IgD-negative memory B cell (primary cell): ENCODE results near the gene CYP46A1. TPM values are rescaled to one million over a fixed set of nuclear protein-coding genes. Genes with fewer than 3 reads are reported as not detected.

ENCODE experiments used
- H3K27ac Mint-ChIP-seq, 3 donors: one replicate each; pipeline ENCODE4 v1.8.0; 2020 to 2022; ENCODE audit warnings: mild to moderate bottlenecking in 3 of 3, mixed read lengths in 3 of 3, moderate library complexity in 1 of 3
- H3K27me3 Mint-ChIP-seq: one replicate; pipeline ENCODE4 v1.8.0; 2021; ENCODE audit warnings: mixed read lengths
- H3K36me3 Mint-ChIP-seq: one replicate; pipeline ENCODE4 v1.8.0; 2020; ENCODE audit warnings: mild to moderate bottlenecking, mixed read lengths
- H3K4me1 Mint-ChIP-seq, 3 donors: one replicate each; pipeline ENCODE4 v1.8.0; 2020 to 2022; ENCODE audit warnings: mixed read lengths in 3 of 3, mild to moderate bottlenecking in 1 of 3
- H3K4me3 Mint-ChIP-seq, 4 donors: one replicate each; pipeline ENCODE4 v1.8.0; 2020 to 2022; ENCODE audit warnings: mild to moderate bottlenecking in 4 of 4, mixed read lengths in 4 of 4, moderate library complexity in 3 of 4
- H3K9me3 Mint-ChIP-seq, 3 donors: one replicate each; pipeline ENCODE4 v1.8.0; 2020 to 2021; ENCODE audit warnings: mixed read lengths in 3 of 3, mild to moderate bottlenecking in 1 of 3
- polyA plus RNA-seq: library from polyadenylated mRNA; unstranded; fragments of 300-500 nt; fragmentation: Illumina TruSeq; gene quantifications from one replicate; pipeline ENCODE4 v1.2.3, GENCODE V29; 2021

Gene CYP46A1
- polyA plus RNA-seq, 1 donor from 2014 or later = not detected

DNA sequence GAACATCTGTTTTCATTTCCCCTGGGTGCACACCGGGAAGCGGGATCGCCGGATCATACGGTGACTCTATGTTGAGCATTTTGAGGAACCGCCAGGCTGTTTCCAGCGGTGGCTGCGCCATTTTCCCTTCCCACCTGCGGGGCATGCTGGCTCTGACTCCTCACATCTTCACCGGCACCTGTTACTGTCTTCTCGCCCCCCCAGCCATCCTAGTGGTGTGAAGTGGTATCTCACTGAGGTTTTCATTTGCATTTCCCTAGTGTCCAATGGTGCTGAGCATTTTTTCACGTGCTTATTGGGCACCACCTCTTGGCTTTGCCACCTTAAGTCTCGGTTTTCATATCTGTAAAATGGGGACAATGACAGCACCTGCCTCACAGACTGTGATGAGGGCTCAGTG, 65.0 kb downstream of the CYP46A1 start:
- Mint-ChIP-seq H3K4me1 (peaks cover 0 to 6% (median 2%) of the 10 kb centered on the region in 3 donors), H3K36me3 (no peaks in the 10 kb centered on the region), H3K9me3 (peaks cover 0 to 4% (median 0%) of the 10 kb centered on the region in 3 donors), H3K27me3 (peaks cover 45% of the 10 kb centered on the region), H3K27ac (no peak overlapping the region), H3K4me3 (no peak overlapping the region)

DNA sequence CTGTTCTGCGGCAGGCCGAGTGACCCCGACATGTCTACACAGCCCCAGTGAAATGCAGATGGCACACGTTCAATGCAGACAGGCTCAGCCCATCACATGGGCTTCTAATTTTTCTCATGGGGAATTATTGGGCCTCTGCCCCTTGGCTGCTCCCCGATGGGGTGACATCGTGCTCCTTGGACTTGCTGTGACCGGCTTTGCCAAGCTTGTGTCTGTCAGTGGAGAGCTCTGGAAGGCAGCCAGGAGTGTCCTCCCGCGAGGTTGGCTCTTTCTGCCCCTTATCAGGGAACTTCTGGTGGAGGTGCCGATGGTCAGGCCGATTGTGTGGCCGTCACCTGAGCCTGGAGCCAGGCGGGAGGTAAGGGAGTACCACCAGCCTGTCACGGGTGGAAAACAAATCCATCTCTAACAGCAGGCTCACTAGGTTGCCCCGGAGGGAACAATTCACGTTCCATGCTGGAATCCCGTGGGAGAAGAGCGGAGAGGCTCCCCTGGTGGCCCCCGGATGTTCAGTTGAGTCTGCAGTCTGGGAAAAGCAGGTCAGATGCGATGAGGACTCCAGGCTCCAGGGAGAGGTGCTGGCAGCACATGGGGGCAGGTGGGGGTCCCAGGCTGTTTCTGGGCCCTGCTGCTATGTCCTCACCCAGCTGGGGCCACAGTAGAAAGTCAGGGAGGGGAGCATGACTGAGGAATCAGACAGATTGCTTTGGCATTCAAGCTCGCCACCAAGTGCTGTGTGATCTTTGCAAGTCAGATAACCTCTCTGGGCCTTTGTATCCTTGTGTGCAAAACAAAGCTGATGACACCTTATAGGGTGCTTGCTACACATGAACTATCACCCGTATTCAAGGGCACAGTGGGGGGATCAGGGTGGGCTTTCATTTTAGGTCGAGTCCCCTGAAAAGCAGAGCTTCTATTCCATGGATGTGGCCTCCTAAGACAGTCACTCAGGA, 65.9 kb downstream of the CYP46A1 start:
- H3K9me3 Mint-ChIP-seq = peaks cover 0 to 4% (median 0%) of the 10 kb centered on the region in 3 donors
- H3K4me3 Mint-ChIP-seq = no peak overlapping the region
- H3K36me3 Mint-ChIP-seq = no peaks in the 10 kb centered on the region
- H3K27me3 Mint-ChIP-seq = peaks cover 48% of the 10 kb centered on the region
- H3K27ac Mint-ChIP-seq = no peak overlapping the region
- H3K4me1 Mint-ChIP-seq = peaks cover 0 to 6% (median 2%) of the 10 kb centered on the region in 3 donors

DNA sequence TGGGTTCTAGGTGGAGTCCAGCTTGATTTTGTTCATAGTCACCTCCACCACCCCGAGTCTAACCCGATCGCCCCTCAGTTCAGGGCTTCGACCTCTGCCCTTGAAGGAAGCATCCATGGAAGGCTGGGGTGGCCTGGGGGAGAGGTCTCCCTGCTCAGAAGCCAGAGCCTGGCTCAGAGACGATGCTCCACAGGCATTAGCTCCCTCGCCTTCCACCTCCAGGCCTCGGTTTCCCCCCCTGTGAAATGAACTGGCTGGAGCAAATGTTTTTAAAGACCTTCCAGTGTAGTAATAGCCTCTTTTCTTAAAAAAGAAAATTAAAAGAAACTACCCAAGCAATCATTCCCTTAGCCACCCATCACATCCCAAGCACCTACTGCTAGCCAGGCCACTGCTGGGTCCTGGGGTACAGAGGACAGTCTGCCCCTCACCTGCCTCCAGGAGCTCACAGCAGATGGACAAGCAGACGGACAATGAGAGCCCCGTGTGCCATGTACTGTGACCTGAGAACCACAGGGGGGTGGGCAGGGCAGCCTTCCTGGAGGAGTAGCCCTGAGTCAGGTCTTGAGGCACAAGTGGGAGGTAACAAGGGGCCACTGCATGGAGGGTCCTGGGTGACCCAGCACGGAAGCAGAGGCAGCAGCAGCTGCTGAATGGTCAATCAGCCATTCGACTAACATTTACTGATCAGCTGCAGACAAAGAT, 66.8 kb downstream of the CYP46A1 start:
- Mint-ChIP-seq H3K9me3 (peaks cover 0 to 4% (median 0%) of the 10 kb centered on the region in 3 donors), H3K27ac (no peak overlapping the region), H3K36me3 (no peaks in the 10 kb centered on the region), H3K27me3 (peaks cover 48% of the 10 kb centered on the region), H3K4me3 (no peak overlapping the region), H3K4me1 (peaks cover 0 to 6% (median 2%) of the 10 kb centered on the region in 3 donors)

DNA sequence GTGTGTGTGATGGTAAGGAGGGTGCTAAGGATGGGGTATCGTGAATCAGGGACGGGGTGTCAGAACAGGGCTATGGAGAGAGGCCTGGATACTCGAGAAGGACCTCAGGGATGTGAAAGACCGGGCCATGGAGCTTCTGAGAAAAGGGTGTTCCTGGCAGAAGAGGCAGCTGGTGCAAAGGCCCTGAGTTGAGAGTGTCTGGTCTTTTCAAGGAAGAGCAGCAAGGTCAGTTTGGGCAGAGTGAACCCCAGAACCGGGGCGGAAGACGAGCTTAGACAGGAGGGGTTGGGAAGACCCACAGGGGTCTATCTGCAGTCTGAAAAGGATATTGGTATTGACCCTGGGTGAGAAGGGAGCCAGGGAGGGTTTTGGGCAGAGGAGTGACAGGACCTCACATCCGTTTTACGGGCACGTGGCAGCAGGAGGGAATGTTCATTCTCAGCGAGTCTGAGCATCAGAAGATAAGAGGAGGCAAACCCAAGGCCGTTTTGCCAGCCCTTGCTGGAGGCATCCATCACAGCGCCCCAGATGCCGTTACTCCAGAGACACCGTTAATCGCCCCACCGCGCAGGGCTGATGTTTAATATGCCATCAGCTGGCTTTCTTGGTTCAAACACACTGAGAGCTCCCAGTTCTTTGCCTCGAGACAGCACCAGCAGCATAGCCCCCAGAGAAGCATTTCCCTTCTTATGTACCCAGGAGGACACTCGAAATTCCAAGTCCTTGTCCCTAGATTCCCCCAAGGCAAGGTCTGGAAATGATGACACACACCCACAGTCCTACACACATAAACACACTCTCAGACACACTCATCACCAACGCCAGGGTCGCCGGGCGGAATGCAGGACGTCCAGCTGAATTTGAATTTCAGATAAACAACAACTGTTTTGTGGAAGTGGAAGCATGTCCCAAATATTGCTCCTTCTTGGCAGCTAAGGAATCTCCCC, 67.7 kb downstream of the CYP46A1 start:
- Mint-ChIP-seq H3K4me3 (no peak overlapping the region), H3K27ac (no peak overlapping the region), H3K27me3 (peaks cover 49% of the 10 kb centered on the region), H3K9me3 (peaks cover 0 to 4% (median 0%) of the 10 kb centered on the region in 3 donors), H3K4me1 (peaks cover 0 to 6% (median 2%) of the 10 kb centered on the region in 3 donors), H3K36me3 (no peaks in the 10 kb centered on the region)

DNA sequence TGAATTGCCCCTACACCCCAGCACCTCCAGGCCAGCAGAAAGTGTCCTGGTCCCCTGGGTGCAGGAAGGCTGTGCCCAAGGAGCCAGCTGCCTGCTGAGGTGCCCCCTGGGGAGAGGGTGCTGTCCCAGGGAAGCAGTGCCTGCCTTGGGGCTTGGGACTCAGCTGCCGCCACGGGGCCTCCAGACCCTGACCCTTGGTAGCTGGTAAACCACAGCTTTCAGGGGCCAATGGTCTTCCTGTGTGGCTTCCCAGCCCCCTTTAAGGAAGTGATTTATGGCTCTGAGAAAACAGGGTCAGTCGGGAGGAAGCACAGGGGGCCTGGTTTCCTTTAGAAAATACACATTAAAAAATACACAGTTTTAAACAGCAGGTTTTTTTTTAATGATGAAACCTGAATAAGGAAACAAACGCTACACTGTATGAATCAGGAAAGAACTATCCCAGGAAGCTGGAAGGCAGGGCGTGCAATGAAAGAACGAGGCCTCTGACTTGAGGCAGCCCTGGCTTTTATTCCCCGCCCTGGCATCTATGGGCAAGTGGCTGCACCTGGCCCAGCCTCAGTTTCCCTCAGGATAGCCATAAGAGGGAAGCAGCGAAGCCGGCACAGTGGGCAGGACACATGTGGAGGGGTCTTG, 68.5 kb downstream of the CYP46A1 start:
- H3K27ac Mint-ChIP-seq = no peak overlapping the region
- H3K36me3 Mint-ChIP-seq = no peaks in the 10 kb centered on the region
- no peak overlapping the region for H3K4me3 Mint-ChIP-seq
- peaks cover 0 to 4% (median 0%) of the 10 kb centered on the region in 3 donors for H3K9me3 Mint-ChIP-seq
- H3K27me3 Mint-ChIP-seq = peaks cover 43% of the 10 kb centered on the region
- H3K4me1 Mint-ChIP-seq = peaks cover 0 to 6% (median 2%) of the 10 kb centered on the region in 3 donors

DNA sequence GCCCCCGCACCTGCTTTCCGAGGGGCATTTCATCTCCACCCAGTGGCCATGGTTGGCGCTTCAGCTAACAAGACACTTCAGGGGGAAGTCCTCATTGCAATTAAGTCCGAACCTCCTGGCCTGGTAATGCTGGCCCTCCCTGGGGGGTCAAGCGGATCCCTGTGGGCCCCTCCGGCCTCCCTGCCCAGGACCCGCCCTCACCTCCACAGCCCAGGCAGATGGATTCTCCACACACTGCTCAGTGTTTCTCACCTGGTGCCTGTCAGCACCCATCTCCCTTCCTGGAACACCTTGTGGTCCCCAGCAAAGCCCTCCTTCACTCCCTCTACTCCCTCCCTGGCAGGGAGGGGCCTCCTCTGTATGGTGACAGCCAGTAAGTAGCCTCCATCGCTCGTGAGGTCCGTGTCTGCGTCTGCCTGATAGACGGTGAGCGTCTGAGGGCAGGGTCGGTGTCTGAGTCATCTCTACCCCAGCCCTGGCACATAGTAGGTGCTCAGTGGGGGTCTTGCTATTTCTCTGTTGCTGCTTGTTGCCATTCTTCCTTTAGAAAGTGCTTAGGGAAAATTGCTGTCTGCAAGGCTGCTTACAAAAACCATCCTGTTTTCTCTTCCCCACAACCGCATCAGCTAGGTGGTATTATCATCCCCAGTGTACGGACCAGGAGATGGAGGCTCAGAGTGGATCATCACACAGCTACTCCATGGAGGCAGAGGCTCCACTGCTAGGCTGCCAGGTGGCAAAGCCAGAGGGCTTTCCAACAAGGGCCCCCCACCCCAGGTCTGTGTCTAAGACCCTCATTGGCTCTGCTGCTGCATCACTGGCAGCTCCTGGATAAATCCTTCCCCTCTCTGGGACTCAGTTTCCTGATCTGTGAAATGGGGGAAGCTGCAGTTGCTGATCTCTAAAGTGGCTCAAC, 69.4 kb downstream of the CYP46A1 start:
- no peak overlapping the region for H3K27ac Mint-ChIP-seq
- H3K4me1 Mint-ChIP-seq = peaks cover 0 to 6% (median 4%) of the 10 kb centered on the region in 3 donors
- H3K9me3 Mint-ChIP-seq = peaks cover 0 to 4% (median 0%) of the 10 kb centered on the region in 3 donors
- peaks cover 41% of the 10 kb centered on the region for H3K27me3 Mint-ChIP-seq
- peak overlapping the region in 1 of 4 donors; percentile 70 for H3K4me3 Mint-ChIP-seq
- no peaks in the 10 kb centered on the region for H3K36me3 Mint-ChIP-seq

DNA sequence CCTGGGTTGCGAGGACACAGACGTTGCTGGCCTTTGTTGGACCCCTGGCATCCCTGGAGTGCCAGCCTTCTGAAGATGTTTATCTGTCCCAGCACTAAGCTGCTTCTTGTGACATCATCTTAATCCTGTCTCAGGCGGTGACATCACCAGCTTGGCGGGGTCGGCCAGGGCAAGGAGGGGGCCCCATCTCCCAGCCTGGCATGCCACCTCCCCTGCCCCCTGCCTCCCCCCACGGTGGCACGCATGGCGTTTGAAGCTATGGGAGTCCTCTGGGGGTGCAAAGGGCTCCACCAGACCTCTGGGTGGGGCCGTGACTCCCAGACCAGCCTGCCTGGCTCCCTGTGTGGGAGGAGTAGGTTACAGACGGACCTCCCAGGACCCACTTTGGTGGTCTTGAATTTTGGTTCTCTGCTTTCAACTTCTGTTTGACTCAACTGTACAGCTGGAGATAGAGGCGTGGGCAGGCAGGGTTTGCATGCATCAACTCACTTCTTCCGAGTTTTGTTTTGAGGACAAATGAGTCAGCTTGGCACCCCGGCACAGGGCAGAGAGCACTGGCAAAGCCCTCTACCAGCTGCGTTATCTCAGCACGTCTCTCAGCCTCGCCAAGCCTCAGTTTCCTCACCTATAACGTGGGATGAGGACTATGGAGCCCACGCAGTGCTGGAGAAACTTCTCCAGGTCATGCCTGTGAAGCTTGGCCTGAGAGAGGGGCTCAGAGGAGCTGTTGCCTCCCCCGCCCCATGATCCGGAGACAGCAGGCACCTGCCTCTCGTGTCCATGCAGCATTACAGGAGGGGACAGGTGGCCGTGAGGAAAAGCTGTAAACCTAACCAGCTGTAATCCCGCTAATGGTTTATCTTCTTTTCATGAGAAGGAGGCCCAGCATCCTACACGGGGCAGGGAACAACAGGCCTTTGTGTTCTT, 70.3 kb downstream of the CYP46A1 start:
- H3K27ac Mint-ChIP-seq = no peak overlapping the region

DNA sequence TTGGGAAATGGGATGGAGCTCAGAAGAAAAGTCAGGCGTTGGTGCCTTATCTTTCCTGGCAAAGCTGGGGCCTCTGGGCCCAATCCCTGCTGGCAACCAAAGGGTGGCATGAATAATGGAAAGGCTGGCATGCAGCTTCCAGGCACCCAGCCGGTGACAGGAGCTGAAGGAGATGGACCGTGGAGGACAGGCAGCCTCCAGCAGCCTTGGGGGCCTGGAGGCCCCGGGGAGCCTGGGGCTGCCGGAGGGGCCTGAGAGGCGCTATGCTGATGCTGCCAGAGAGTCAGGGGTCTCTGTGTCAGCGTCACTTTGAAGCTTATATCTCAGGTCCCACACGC, 70.9 kb downstream of the CYP46A1 start:
- Mint-ChIP-seq H3K4me1 (peaks cover 0 to 6% (median 4%) of the 10 kb centered on the region in 3 donors), H3K9me3 (peaks cover 0 to 4% (median 0%) of the 10 kb centered on the region in 3 donors), H3K36me3 (no peaks in the 10 kb centered on the region)

More for the DNA sequence above, 70.3 kb downstream of the CYP46A1 start:
- Mint-ChIP-seq H3K9me3 (peaks cover 0 to 4% (median 0%) of the 10 kb centered on the region in 3 donors), H3K4me1 (peaks cover 0 to 6% (median 4%) of the 10 kb centered on the region in 3 donors), H3K4me3 (no peak overlapping the region), H3K36me3 (no peaks in the 10 kb centered on the region), H3K27me3 (peaks cover 36% of the 10 kb centered on the region)

DNA sequence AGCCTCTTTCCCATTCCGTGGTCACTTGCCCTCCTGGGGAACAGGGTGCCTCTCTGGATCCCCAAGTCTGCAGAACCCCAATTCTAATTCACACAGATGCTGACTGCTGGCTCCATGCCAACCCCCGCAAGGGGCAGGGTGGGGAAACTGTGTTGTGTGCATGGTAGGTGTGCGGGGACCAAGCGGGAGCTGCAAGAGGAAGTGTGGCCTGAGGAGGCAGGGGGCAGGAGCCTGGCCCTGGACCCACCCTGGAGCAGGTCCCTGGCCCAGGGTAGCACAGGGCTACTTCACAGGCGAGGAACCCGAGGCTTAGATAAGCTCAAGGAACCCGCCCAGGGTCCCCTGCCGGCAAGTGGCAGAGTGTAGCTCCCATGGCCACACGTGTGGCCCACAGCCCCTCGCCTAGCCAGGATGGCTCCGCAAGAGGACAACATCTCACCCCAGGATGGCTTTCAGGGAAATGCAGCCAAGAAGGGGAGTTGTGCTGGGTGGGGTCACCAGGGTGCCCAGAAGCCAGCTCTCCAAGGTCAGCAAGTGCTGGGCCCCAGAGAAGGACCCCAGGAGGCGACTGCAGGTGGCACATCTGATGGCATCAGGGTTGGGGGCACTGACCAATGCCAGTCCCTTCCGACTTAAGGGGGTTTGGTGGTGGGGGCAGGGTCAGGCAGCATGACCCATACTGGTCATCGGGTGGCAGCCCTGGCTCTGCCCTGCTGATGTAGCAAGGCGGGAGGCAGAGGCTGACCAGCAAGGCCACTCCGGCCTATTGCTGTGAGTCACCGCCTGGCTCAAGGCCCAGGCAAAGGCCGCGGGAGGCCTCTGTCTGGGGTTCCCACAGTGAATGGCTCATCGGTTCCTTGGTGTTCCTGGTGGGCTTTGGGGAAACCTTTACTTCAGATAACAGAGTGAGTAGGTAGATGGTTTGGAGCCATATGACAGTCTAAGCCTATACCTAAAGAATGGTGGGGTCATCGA, 71.8 kb downstream of the CYP46A1 start:
- Mint-ChIP-seq H3K27ac (no peak overlapping the region), H3K36me3 (no peaks in the 10 kb centered on the region), H3K27me3 (peaks cover 31% of the 10 kb centered on the region), H3K9me3 (peaks cover 0 to 4% (median 0%) of the 10 kb centered on the region in 3 donors), H3K4me1 (peaks cover 0 to 6% (median 4%) of the 10 kb centered on the region in 3 donors), H3K4me3 (no peak overlapping the region)

More for the DNA sequence above, 70.9 kb downstream of the CYP46A1 start:
- peaks cover 30% of the 10 kb centered on the region for H3K27me3 Mint-ChIP-seq
- H3K4me3 Mint-ChIP-seq = no peak overlapping the region
- H3K27ac Mint-ChIP-seq = no peak overlapping the region

DNA sequence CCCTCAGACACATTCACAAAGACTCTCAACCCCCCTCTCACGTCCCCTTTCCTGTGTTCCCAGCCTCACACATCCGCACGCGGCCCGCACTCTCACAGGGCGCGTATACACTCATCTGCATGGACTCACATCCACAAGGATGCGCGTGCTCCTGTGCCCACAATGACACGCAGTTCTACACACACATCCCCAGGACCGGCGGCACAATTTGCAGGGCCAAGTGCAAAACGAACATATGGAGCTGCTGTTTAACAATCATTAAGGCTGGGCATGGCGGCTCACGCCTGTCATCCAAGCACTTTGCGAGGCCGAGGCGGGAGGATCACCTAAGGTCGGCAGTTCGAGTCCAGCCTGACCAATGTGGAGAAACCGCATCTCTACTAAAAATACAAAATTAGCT, 72.7 kb downstream of the CYP46A1 start:
- H3K36me3 Mint-ChIP-seq = no peaks in the 10 kb centered on the region
- no peak overlapping the region for H3K4me3 Mint-ChIP-seq
- H3K27ac Mint-ChIP-seq = no peak overlapping the region
- peaks cover 0 to 6% (median 4%) of the 10 kb centered on the region in 3 donors for H3K4me1 Mint-ChIP-seq
- H3K9me3 Mint-ChIP-seq = peaks cover 0 to 3% (median 0%) of the 10 kb centered on the region in 3 donors
- peaks cover 27% of the 10 kb centered on the region for H3K27me3 Mint-ChIP-seq

DNA sequence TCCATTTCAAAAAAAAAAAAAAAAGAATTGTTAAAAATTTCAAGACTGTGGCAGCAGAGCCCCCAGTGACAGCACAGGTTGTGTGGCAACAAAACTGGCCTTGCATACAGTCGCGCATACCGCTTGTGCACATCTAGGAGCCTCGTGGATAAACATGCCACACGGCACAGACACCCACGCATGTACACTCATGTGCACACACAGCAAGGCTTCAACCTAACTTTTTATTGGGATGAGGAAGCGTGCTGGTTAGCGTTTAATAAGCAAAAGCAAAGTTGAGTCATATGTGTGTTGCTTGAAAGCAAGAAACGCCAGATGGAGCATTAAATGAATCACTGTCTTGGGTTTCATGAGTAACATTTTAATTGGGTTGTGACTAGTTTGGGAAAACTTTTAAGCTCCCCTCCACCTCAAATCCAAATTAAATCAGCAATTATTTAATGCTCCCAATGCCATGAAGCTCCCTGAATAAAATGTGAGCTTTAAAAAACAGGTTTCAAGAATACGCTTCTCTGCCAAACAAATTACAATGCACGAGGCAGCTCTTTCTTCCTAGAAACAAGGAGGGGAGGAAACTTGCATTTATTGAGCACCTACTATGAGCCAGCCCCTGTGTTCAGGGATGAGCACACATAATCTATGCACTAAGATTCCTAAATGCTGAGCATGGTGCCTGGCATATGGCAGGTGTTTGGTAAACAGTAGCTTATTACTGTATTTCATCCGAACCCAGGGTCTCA, 73.4 kb downstream of the CYP46A1 start:
- H3K27ac Mint-ChIP-seq = no peak overlapping the region

More for the DNA sequence above, 73.4 kb downstream of the CYP46A1 start:
- peaks cover 0 to 4% (median 4%) of the 10 kb centered on the region in 3 donors for H3K4me1 Mint-ChIP-seq
- H3K9me3 Mint-ChIP-seq = peaks cover 0 to 3% (median 0%) of the 10 kb centered on the region in 3 donors
- no peak overlapping the region for H3K4me3 Mint-ChIP-seq
- H3K27me3 Mint-ChIP-seq = peaks cover 23% of the 10 kb centered on the region
- no peaks in the 10 kb centered on the region for H3K36me3 Mint-ChIP-seq
